ENCODE measurements around the gene S1PR4. TPM values are rescaled to one million over a fixed set of nuclear protein-coding genes. Genes with fewer than 3 reads are reported as not detected.
"Not testable (repeated sequence)": the region's sequence is repeated elsewhere in the genome, so short reads cannot be mapped to it uniquely, and the experiment has no call there.

Gene S1PR4
- total RNA-seq, 2 donors from 2014 or later, result 1.8 to 3.3 TPM

- H3K4me1 ChIP-seq, result no peaks in the 10 kb centered on the region
- intact Hi-C loops (cut with DNase I), result no loop called here
- H3K4me3 ChIP-seq, result no peak overlapping the region
- no peak for DNase-seq
- no peak overlapping the region for H3K27ac ChIP-seq
- no peaks in the 10 kb centered on the region for H3K27me3 ChIP-seq
- peaks cover 0 to 5% of the 10 kb centered on the region in 2 donors for H3K36me3 ChIP-seq (replicated peaks in 1 of 2; ENCODE audit: insufficient read depth in 1 of 2, low read depth in 2 of 2)
- TF ChIP-seq CTCF (IDR thresholded peaks at IDR 0.05), result no peak
- no peak for TF ChIP-seq POLR2A (IDR thresholded peaks at IDR 0.05)
- ATAC-seq, result no peak
- 93 to 98% methylated on average over 7 to 39 of the region's 39 CpGs for WGBS, 2 donors
- H3K9me3 ChIP-seq, result no peaks in the 10 kb centered on the region
Observed at GRCh38 chr19:3201072-3201700, 22.6 kb downstream of the S1PR4 start.

- DNase-seq, result no peak
- 92 to 100% methylated on average over 4 to 14 of the region's 14 CpGs for WGBS, 2 donors
- TF ChIP-seq CTCF (IDR thresholded peaks at IDR 0.05), result no peak
- TF ChIP-seq POLR2A (IDR thresholded peaks at IDR 0.05), result no peak
- Histone ChIP-seq H3K9me3 (no peaks in the 10 kb centered on the region), H3K36me3 (replicated peaks in 1 of 2; ENCODE audit: insufficient read depth in 1 of 2, low read depth in 2 of 2) (peaks cover 0 to 9% of the 10 kb centered on the region in 2 donors), H3K4me3 (no peak overlapping the region), H3K27me3 (no peaks in the 10 kb centered on the region), H3K4me1 (no peaks in the 10 kb centered on the region), H3K27ac (no peak overlapping the region)
- intact Hi-C loops (cut with DNase I), result no loop called here
- no peak for ATAC-seq
Observed at GRCh38 chr19:3201911-3202310, 23.3 kb downstream of the S1PR4 start.

- peaks cover 0 to 9% of the 10 kb centered on the region in 2 donors for H3K36me3 ChIP-seq (replicated peaks in 1 of 2; ENCODE audit: insufficient read depth in 1 of 2, low read depth in 2 of 2)
- TF ChIP-seq CTCF (IDR thresholded peaks at IDR 0.05), result no peak
- no peak for TF ChIP-seq POLR2A (IDR thresholded peaks at IDR 0.05)
Observed at GRCh38 chr19:3202346-3202745, 23.8 kb downstream of the S1PR4 start.

GRCh38 chr19:3202895-3203294 lies 24.3 kb downstream of the S1PR4 start:
- H3K4me3 ChIP-seq; DNase-seq; H3K27me3 ChIP-seq; H3K27ac ChIP-seq; H3K4me1 ChIP-seq; H3K9me3 ChIP-seq; ATAC-seq; intact Hi-C loops (cut with DNase I); H3K36me3 ChIP-seq (replicated peaks in 1 of 2; ENCODE audit: insufficient read depth in 1 of 2, low read depth in 2 of 2): not testable (repeated sequence)
- WGBS, 2 donors, result 95 to 97% methylated on average over 5 to 7 of the region's 7 CpGs

More at GRCh38 chr19:3202346-3202745, 23.8 kb downstream of the S1PR4 start:
- 89 to 91% methylated on average over 11 to 12 of the region's 12 CpGs for WGBS, 2 donors
- Histone ChIP-seq H3K9me3 (no peaks in the 10 kb centered on the region), H3K4me1 (no peaks in the 10 kb centered on the region), H3K27me3 (no peaks in the 10 kb centered on the region), H3K27ac (no peak overlapping the region), H3K4me3 (no peak overlapping the region)
- DNase-seq, result no peak
- intact Hi-C loops (cut with DNase I), result no loop called here
- ATAC-seq, result no peak

- H3K27me3 ChIP-seq, result no peaks in the 10 kb centered on the region
- no peaks in the 10 kb centered on the region for H3K4me1 ChIP-seq
- no peak overlapping the region for H3K27ac ChIP-seq
- 93 to 98% methylated on average over 18 to 24 of the region's 43 CpGs for WGBS, 2 donors
- peaks cover 0 to 9% of the 10 kb centered on the region in 2 donors for H3K36me3 ChIP-seq (replicated peaks in 1 of 2; ENCODE audit: insufficient read depth in 1 of 2, low read depth in 2 of 2)
- no peak for TF ChIP-seq CTCF (IDR thresholded peaks at IDR 0.05)
- no peak for TF ChIP-seq POLR2A (IDR thresholded peaks at IDR 0.05)
- no peaks in the 10 kb centered on the region for H3K9me3 ChIP-seq
- intact Hi-C loops (cut with DNase I), result no loop called here
- ATAC-seq (no peak), DNase-seq (no peak)
- no peak overlapping the region for H3K4me3 ChIP-seq
Observed at GRCh38 chr19:3203805-3204645, 25.5 kb downstream of the S1PR4 start.
